ENCODE data around the gene PRPF38A.

PRPF38A gene

DNA sequence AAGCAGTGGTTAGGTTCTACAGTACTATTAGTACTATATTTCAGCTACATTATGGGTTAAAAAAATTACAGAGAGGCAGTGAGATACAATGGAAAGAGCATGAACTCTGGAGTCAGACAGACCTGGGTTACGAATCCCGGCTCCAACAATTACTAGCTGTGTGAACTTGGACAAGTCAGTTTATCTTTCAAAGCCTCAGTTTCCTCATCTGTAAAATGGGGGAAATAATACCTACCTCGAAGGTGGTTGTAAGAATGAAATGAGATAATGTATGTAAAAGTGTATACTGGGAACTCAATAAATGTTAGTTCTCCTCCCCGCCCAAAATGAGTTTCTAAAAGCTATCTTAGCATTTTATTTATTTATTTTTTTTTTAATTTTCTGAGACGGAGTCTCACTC, 59.5 kb downstream of the PRPF38A start:
- no peak for DNase-seq

DNA sequence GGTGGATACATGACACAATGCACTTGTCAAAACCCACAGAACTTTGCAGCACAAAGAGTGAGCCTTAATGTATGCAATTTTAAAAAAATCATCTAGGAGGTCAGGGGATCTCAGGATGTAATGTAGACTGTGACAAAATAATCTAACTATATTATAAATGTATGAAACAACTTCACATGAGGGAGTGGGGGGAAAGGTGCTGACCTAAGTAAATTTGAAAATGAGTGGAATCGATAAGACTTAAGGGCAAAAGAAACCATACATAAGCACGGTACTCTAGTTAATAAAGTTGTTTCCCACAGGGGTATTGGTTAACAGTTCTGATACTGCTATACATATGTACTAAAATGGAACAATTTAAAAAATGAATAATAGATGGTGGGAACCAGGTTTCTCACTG, 64.7 kb downstream of the PRPF38A start:
- DNase-seq, result no peak
